HCT116 (cell line): ENCODE data around the gene MTARC2. TPM values are rescaled to one million over a fixed set of nuclear protein-coding genes. Genes with fewer than 3 reads are reported as not detected.

Source experiments
- ATAC-seq: fragments of 200-7000 bp; cut with Tn5 transposase; 2 replicates; pipeline ENCODE4 v1.9.1; 2020; ENCODE audit warnings: mild to moderate bottlenecking, moderate library complexity
- BruUV-seq: library from RNA; stranded (reverse); fragments of 400-500 nt; replicated peaks from 2 replicates; lab custom pipeline; 2021; lab: Mats Ljungman, UMichigan
- CTCF ChIA-PET: fragments of 300-600 bp; sonication (Branson Sonifier 250); formaldehyde crosslinking; loops from one replicate; lab custom pipeline; 2021; ENCODE audit warnings: antibody characterized with exemption; lab: Charles Lee
- POLR2A ChIA-PET: fragments of 300-600, 350-600 bp; sonication (Branson Sonifier 250); formaldehyde crosslinking; loops from one replicate; lab custom pipeline; 2021; ENCODE audit warnings: antibody characterized with exemption; lab: Charles Lee
- RAD21 ChIA-PET, 2 experiments: fragments of 300-600 bp; sonication (Branson Sonifier 250); formaldehyde crosslinking; loops; one replicate each; lab custom pipeline; 2023; ENCODE audit warnings: low total read pairs in 2 of 2; ENCODE audit not compliant: uncharacterized antibody in 2 of 2, unreplicated experiment in 2 of 2, low non-redundant PET in 1 of 2; lab: Charles Lee
- DNase-seq: peaks from one replicate; pipeline ENCODE4 v3.0.0-alpha.2; 2010; ENCODE audit warnings: low read depth, low spot score
- H2AFZ ChIP-seq: fragments of 200-600 bp; shearing (Covaris generic), sonication (generic); 2 replicates; pipeline ENCODE4 v1.6.1; 2017; ENCODE audit warnings: low read depth, mixed run types, mixed read lengths, antibody characterized with exemption, low read length; ENCODE audit not compliant: poor library complexity, severe bottlenecking
- H3K27ac ChIP-seq: 2 replicates; pipeline ENCODE4 v1.5.1; 2012; ENCODE audit warnings: low read depth, low read length
- H3K27me3 ChIP-seq: fragments of 200-600 bp; sonication (generic); 2 replicates; pipeline ENCODE4 v1.6.1; 2016; ENCODE audit warnings: mixed run types, low read length, mixed read lengths; ENCODE audit not compliant: insufficient read depth
- H3K36me3 ChIP-seq, 2 experiments: fragments of 200-500 bp in 1 of 2; fragments of 200-600 bp in 1 of 2; sonication (Bioruptor generic) in 1 of 2; sonication (generic) in 1 of 2; 2 replicates each; pipeline versions ENCODE4 v1.5.1 to v1.6.1; 2014 to 2016; ENCODE audit warnings: low read length in 2 of 2, inconsistent platforms in 1 of 2, mixed read lengths in 1 of 2, mixed run types in 1 of 2; ENCODE audit not compliant: insufficient read depth in 2 of 2, control insufficient read depth in 1 of 2
- H3K4me1 ChIP-seq, 2 experiments: fragments of 200-600 bp in 1 of 2; sonication (generic) in 1 of 2; 2 replicates each; pipeline versions ENCODE4 v1.5.1 to v1.6.1; 2012 to 2017; ENCODE audit warnings: low read length in 2 of 2, inconsistent platforms in 1 of 2, mild to moderate bottlenecking in 1 of 2, mixed read lengths in 1 of 2, mixed run types in 1 of 2, moderate library complexity in 1 of 2; ENCODE audit not compliant: insufficient read depth in 2 of 2, control insufficient read depth in 1 of 2
- H3K4me2 ChIP-seq: fragments of 200-600 bp; sonication (generic); 2 replicates; pipeline ENCODE4 v1.6.1; 2017; ENCODE audit warnings: mixed run types, low read length, mixed read lengths
- H3K4me3 ChIP-seq, 2 experiments: fragments of 200-600 bp in 1 of 2; sonication (generic) in 1 of 2; replicated peaks in 1 of 2; 2 replicates each; pipeline ENCODE4 v1.5.1; 2011 to 2016; ENCODE audit warnings: low read length in 2 of 2, control low read depth in 1 of 2, low read depth in 1 of 2, mild to moderate bottlenecking in 1 of 2, mixed read lengths in 1 of 2, mixed run types in 1 of 2
- H3K79me2 ChIP-seq: fragments of 200-600 bp; sonication (generic); 2 replicates; pipeline ENCODE4 v1.6.1; 2017; ENCODE audit warnings: mild to moderate bottlenecking, mixed run types, low read length, moderate library complexity, mixed read lengths; ENCODE audit not compliant: insufficient read depth
- H3K9ac ChIP-seq: fragments of 200-600 bp; sonication (generic); 2 replicates; pipeline ENCODE4 v1.6.1; 2016; ENCODE audit warnings: low read length, mixed read lengths
- H3K9me2 ChIP-seq: fragments of 200-600 bp; sonication (generic), shearing (Covaris generic); 2 replicates; pipeline ENCODE4 v1.6.1; 2017; ENCODE audit warnings: mixed run types, mild to moderate bottlenecking, moderate library complexity; ENCODE audit not compliant: insufficient read depth
- H3K9me3 ChIP-seq, 2 experiments: fragments of 200-500 bp in 1 of 2; fragments of 200-600 bp in 1 of 2; sonication (Bioruptor generic) in 1 of 2; sonication (generic) in 1 of 2; 2 replicates each; pipeline ENCODE4 v1.6.1; 2014 to 2017; ENCODE audit warnings: low read length in 2 of 2, mixed read lengths in 2 of 2, inconsistent platforms in 1 of 2, low read depth in 1 of 2, mild to moderate bottlenecking in 1 of 2, mixed run types in 1 of 2, moderate library complexity in 1 of 2; ENCODE audit not compliant: control insufficient read depth in 1 of 2, insufficient read depth in 1 of 2
- H4K20me1 ChIP-seq: fragments of 200-600 bp; sonication (generic), shearing (Covaris generic); 2 replicates; pipeline ENCODE4 v1.6.1; 2017; ENCODE audit warnings: mixed run types, mild to moderate bottlenecking, moderate library complexity; ENCODE audit not compliant: insufficient read depth
- CEBPB ChIP-seq: IDR thresholded peaks from 2 replicates; pipeline ENCODE4 v1.6.1; 2012; ENCODE audit warnings: low read depth
- EGR1 ChIP-seq: IDR thresholded peaks from 2 replicates; pipeline ENCODE4 v1.6.1; 2012; ENCODE audit warnings: low read depth
- ELF1 ChIP-seq: IDR thresholded peaks from 2 replicates; pipeline ENCODE4 v1.6.1; 2012; ENCODE audit warnings: low read depth, borderline replicate concordance
- EZH2 ChIP-seq: fragments of 200-600 bp; sonication (generic); IDR thresholded peaks from 2 replicates; pipeline ENCODE4 v1.6.1; 2017; ENCODE audit warnings: antibody characterized with exemption, mixed run types
- EZH2phosphoT487 ChIP-seq: fragments of 200-600 bp; IDR thresholded peaks from 2 replicates; pipeline ENCODE4 v1.6.1; 2018; ENCODE audit warnings: antibody characterized with exemption, borderline replicate concordance
- POLR2A ChIP-seq: IDR thresholded peaks from 2 replicates; pipeline ENCODE4 v1.7.0; 2011; ENCODE audit warnings: borderline replicate concordance; ENCODE audit not compliant: insufficient read depth, insufficient read length; ENCODE audit errors: extremely low read depth
- RAD21 ChIP-seq: IDR thresholded peaks from 2 replicates; pipeline ENCODE4 v1.6.1; 2012; ENCODE audit warnings: low read depth, mild to moderate bottlenecking
- SIN3A ChIP-seq: IDR thresholded peaks from 2 replicates; pipeline ENCODE4 v1.6.1; 2012; ENCODE audit warnings: low read depth
- SP1 ChIP-seq: IDR thresholded peaks from 2 replicates; pipeline ENCODE4 v1.6.1; 2012; ENCODE audit warnings: low read depth
- SRF ChIP-seq: IDR thresholded peaks from 2 replicates; pipeline ENCODE4 v1.6.1; 2012; ENCODE audit warnings: low read depth
- TCF7L2 ChIP-seq: IDR thresholded peaks from 2 replicates; pipeline ENCODE4 v1.7.0; 2011; ENCODE audit warnings: borderline replicate concordance, inconsistent platforms; ENCODE audit not compliant: insufficient read depth, insufficient read length; ENCODE audit errors: extremely low read depth
- YY1 ChIP-seq: IDR thresholded peaks from 2 replicates; pipeline ENCODE4 v1.6.1; 2011; ENCODE audit warnings: low read length, low read depth, moderate library complexity, mild to moderate bottlenecking; ENCODE audit not compliant: insufficient replicate concordance; ENCODE audit errors: extremely low read depth
- ZFX ChIP-seq: fragments of 450-650 bp; IDR thresholded peaks from 2 replicates; pipeline ENCODE4 v1.6.1; 2017
- ZNF274 ChIP-seq: fragments of 200-500 bp; sonication (Bioruptor generic); IDR thresholded peaks from 2 replicates; pipeline ENCODE4 v1.6.1; 2014; ENCODE audit warnings: mild to moderate bottlenecking, low read depth, low read length, inconsistent platforms
- intact Hi-C: fragments of 100-400 bp; cut with micrococcal nuclease; formaldehyde crosslinking; loops from 2 replicates; pipeline ENCODE4 v1.10.0; 2022
- total RNA-seq: library from RNA; stranded (reverse); gene quantifications from one replicate; pipeline ENCODE4 v1.2.1, GENCODE V29; 2021; ENCODE audit not compliant: unreplicated experiment
- TF ChIP-seq, protein P1 (sequence below): IDR thresholded peaks from 2 replicates; pipeline ENCODE4 v1.6.1; 2011; ENCODE audit warnings: mild to moderate bottlenecking, low read length, moderate library complexity; ENCODE audit not compliant: insufficient replicate concordance; ENCODE audit errors: extremely low read depth
- TF ChIP-seq, protein P2 (sequence below): IDR thresholded peaks from 2 replicates; pipeline ENCODE4 v1.6.1; 2012; ENCODE audit warnings: low read depth
- TF ChIP-seq, protein P3 (sequence below): IDR thresholded peaks from 2 replicates; pipeline ENCODE4 v1.6.1; 2012

MTARC2 gene
- total RNA-seq, 1 experiment from 2014 or later, result 16.6 TPM

DNA sequence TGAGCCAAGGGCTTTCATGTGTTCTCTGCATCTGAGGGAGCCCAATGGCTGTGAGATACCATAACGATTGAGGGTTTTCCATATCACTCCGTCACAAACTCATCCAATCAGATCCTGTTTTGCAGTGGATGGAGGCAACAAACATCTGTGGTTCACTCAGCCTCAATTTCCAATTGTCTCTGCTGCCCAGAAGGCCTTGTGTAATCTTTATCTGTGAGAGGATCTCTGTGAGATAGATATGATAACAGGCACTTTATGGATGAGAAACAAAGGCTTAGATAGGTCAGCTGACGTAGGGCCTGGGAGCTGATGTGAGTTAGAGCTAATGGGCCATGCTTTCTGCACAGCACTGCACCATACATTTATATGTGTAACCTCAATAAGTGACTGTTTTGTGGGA lies 35.3 kb downstream of the MTARC2 start (continued):
- TF ChIP-seq YY1, result no peak
- TF ChIP-seq SRF, result no peak
- TF ChIP-seq EGR1, result no peak
- no peak for TF ChIP-seq CEBPB
- TF ChIP-seq, protein P1, sequence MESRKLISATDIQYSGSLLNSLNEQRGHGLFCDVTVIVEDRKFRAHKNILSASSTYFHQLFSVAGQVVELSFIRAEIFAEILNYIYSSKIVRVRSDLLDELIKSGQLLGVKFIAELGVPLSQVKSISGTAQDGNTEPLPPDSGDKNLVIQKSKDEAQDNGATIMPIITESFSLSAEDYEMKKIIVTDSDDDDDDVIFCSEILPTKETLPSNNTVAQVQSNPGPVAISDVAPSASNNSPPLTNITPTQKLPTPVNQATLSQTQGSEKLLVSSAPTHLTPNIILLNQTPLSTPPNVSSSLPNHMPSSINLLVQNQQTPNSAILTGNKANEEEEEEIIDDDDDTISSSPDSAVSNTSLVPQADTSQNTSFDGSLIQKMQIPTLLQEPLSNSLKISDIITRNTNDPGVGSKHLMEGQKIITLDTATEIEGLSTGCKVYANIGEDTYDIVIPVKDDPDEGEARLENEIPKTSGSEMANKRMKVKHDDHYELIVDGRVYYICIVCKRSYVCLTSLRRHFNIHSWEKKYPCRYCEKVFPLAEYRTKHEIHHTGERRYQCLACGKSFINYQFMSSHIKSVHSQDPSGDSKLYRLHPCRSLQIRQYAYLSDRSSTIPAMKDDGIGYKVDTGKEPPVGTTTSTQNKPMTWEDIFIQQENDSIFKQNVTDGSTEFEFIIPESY, result no peak
- TF ChIP-seq, all 23 proteins: peak for 0

DNA sequence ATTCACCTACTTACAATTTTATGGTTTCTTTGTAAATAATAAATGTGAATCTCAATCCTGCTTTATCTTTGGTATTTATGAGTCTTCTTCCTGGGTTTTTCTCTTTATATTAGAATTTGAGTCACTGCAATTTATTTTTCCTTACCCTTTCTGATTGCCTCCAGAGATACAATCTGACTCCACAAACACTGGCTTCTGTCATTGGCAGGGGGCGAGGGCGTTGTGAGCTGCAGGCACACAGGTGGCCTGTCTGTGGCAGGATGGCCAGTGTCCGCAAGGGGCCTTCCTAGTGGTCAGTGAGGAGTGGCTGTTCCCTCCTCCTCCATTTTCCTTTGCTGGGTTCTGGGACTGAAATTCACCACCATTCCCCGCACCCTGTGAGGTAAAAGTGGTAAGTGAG lies 36.6 kb downstream of the MTARC2 start:
- H4K20me1 ChIP-seq, result no peaks in the 10 kb centered on the region
- no peaks in the 10 kb centered on the region for H3K9me3 ChIP-seq
- BruUV-seq, result no TSS peak
- DNase-seq (no peak), ATAC-seq (no peak)
- ChIA-PET RAD21 (no interaction called here), CTCF (interaction anchor here (1.1 to 3.4 kb wide), 2 partner anchors 9 to 595 kb away, joined by 3 to 29 read pairs; no protein-coding TSS in a partner anchor), POLR2A (no interaction called here)
- H3K9ac ChIP-seq, result no peak overlapping the region
- no peak overlapping the region for H2AFZ ChIP-seq
- intact Hi-C loops, result loop anchor here (5.0 kb wide), 1 partner anchor 947 kb away; no protein-coding TSS in a partner anchor
- no peak overlapping the region for H3K4me2 ChIP-seq
- H3K27me3 ChIP-seq, result no peaks in the 10 kb centered on the region
- TF ChIP-seq TCF7L2 (no peak), YY1 (no peak), ZFX (no peak), SIN3A (no peak), ZNF274 (no peak), SP1 (no peak), EZH2 (no peak), RAD21 (no peak), ELF1 (no peak), CEBPB (no peak), EZH2phosphoT487 (no peak), EGR1 (no peak), SRF (no peak), POLR2A (no peak)
- TF ChIP-seq, protein P2, sequence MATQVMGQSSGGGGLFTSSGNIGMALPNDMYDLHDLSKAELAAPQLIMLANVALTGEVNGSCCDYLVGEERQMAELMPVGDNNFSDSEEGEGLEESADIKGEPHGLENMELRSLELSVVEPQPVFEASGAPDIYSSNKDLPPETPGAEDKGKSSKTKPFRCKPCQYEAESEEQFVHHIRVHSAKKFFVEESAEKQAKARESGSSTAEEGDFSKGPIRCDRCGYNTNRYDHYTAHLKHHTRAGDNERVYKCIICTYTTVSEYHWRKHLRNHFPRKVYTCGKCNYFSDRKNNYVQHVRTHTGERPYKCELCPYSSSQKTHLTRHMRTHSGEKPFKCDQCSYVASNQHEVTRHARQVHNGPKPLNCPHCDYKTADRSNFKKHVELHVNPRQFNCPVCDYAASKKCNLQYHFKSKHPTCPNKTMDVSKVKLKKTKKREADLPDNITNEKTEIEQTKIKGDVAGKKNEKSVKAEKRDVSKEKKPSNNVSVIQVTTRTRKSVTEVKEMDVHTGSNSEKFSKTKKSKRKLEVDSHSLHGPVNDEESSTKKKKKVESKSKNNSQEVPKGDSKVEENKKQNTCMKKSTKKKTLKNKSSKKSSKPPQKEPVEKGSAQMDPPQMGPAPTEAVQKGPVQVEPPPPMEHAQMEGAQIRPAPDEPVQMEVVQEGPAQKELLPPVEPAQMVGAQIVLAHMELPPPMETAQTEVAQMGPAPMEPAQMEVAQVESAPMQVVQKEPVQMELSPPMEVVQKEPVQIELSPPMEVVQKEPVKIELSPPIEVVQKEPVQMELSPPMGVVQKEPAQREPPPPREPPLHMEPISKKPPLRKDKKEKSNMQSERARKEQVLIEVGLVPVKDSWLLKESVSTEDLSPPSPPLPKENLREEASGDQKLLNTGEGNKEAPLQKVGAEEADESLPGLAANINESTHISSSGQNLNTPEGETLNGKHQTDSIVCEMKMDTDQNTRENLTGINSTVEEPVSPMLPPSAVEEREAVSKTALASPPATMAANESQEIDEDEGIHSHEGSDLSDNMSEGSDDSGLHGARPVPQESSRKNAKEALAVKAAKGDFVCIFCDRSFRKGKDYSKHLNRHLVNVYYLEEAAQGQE, result no peak
- TF ChIP-seq, protein P3, sequence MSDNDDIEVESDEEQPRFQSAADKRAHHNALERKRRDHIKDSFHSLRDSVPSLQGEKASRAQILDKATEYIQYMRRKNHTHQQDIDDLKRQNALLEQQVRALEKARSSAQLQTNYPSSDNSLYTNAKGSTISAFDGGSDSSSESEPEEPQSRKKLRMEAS, result no peak
- TF ChIP-seq, protein P1, result no peak
- H3K27ac ChIP-seq, result no peak overlapping the region
- no peaks in the 10 kb centered on the region for H3K9me2 ChIP-seq
- no peak overlapping the region for H3K4me3 ChIP-seq
- H3K4me1 ChIP-seq, result peaks cover 9 to 25% of the 10 kb centered on the region in 2 experiments
- H3K79me2 ChIP-seq, result peaks cover 12% of the 10 kb centered on the region
- no peaks in the 10 kb centered on the region for H3K36me3 ChIP-seq
